Endothelial cell of umbilical vein (primary cell): ENCODE measurements around the gene FBXW11.

Experiments used
- JUN ChIP-seq: IDR thresholded peaks from 2 replicates; pipeline ENCODE4 v1.6.1; 2011; ENCODE audit warnings: borderline replicate concordance, low read depth; ENCODE audit not compliant: insufficient read length, insufficient read depth
- POLR2A ChIP-seq: IDR thresholded peaks from 2 replicates; pipeline ENCODE4 v1.6.1; 2012; ENCODE audit warnings: low read depth, mild to moderate bottlenecking, control low read depth, low read length
- TF ChIP-seq, protein P1 (sequence below): IDR thresholded peaks from 2 replicates; pipeline ENCODE4 v1.6.1; 2011; ENCODE audit not compliant: insufficient read depth, insufficient read length
- TF ChIP-seq, protein P2 (sequence below), 2 donors: IDR thresholded peaks; 1 replicate in 1 of 2; 2 replicates in 1 of 2; pipeline ENCODE4 v1.5.1; 2011; ENCODE audit warnings: low read length in 2 of 2, mild to moderate bottlenecking in 2 of 2, moderate library complexity in 2 of 2, control low read depth in 1 of 2, inconsistent platforms in 1 of 2, low read depth in 1 of 2; ENCODE audit not compliant: insufficient read depth in 1 of 2; ENCODE audit errors: extremely low read depth in 1 of 2

DNA sequence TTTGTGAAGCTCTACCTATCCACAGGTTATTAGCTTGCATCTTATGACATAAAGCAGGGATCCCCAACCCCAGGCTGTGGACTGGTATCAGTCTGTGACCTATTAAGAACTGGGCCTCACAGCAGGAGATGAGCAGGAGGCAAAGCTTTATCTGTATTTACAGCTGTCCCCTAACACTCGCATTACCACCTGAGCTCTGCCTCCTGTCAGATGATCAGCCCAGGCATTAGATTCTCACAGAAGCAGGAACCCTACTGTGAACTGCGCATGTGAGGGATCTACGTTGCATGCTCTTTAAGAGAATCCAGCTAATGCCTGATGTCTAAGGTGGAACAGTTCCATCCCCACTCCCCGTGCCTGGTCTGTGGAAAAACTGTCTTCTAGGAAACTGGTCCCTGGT, 19.7 kb downstream of the FBXW11 start:
- TF ChIP-seq, protein P1, sequence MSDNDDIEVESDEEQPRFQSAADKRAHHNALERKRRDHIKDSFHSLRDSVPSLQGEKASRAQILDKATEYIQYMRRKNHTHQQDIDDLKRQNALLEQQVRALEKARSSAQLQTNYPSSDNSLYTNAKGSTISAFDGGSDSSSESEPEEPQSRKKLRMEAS, result no peak
- TF ChIP-seq, protein P2, sequence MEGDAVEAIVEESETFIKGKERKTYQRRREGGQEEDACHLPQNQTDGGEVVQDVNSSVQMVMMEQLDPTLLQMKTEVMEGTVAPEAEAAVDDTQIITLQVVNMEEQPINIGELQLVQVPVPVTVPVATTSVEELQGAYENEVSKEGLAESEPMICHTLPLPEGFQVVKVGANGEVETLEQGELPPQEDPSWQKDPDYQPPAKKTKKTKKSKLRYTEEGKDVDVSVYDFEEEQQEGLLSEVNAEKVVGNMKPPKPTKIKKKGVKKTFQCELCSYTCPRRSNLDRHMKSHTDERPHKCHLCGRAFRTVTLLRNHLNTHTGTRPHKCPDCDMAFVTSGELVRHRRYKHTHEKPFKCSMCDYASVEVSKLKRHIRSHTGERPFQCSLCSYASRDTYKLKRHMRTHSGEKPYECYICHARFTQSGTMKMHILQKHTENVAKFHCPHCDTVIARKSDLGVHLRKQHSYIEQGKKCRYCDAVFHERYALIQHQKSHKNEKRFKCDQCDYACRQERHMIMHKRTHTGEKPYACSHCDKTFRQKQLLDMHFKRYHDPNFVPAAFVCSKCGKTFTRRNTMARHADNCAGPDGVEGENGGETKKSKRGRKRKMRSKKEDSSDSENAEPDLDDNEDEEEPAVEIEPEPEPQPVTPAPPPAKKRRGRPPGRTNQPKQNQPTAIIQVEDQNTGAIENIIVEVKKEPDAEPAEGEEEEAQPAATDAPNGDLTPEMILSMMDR (IDR thresholded peaks at IDR 0.05; ENCODE audit: extremely low read depth in 1 of 2, insufficient read depth in 1 of 2, low read depth in 1 of 2, low read length in 2 of 2), result no peak
- TF ChIP-seq POLR2A, result no peak
- no peak for TF ChIP-seq JUN
